ENCODE data around the gene ZNF417.
"Not testable (repeated sequence)": the region's sequence is repeated elsewhere in the genome, so short reads cannot be mapped to it uniquely, and the experiment has no call there.

- TF ChIP-seq CTCF (IDR thresholded peaks at IDR 0.05); ZFX (IDR thresholded peaks at IDR 0.05; ENCODE audit: borderline replicate concordance): not testable (repeated sequence)
These were observed 25.7 kb downstream of the ZNF417 start for GRCh38 chr19:57890706-57891105.
